ENCODE data around the gene EXOC4.
A peak's percentile ranks its signal among the peaks of the same experiment; 100 is the strongest.

The EXOC4 gene

DNA sequence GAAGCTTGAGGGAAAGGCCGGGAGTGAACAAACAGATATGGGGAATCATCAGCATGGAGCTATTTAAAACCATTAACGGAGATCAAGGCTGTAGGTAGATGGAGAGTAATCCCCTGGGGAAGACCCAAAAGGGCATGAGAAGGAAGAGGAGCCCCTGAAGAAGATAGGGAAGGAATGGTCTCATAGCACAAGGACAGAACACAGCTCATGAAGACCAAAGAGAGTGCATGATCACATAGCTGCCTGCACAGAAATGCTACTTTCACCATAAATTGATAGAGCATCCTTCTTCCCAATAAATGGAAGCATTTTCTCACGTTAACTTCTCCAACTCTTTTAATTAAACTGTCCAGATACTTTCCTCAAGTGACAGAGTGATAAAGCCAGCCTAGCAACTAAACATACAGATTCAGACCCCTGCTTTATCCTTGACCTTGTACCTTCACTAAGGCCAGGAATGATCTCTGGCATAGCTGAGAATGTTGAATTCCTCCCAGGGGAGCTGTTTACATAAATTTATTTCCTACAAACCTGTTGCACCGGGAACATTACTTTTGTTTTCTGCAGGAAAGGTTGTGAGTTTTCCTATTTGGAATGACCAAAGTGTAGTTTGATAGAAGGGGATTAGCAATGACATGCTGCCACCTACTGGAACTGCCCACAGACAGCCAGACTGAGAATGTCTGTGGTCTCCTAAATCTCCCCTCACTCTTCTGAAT, 763.5 kb downstream of the EXOC4 start:
- Histone ChIP-seq H2BK120ac (ENCODE audit: low read depth, low read length) (no peak overlapping the region), H3K4ac (ENCODE audit: low read length) (no peak overlapping the region), H3K36me3 (replicated peaks in 1 of 2; ENCODE audit: control insufficient read depth in 2 of 2, insufficient read depth in 2 of 2, low read length in 2 of 2) (no peaks in the 10 kb centered on the region), H4K8ac (ENCODE audit: low read depth, low read length) (no peak overlapping the region), H3K27ac (replicated peaks; ENCODE audit: low read length) (no peak overlapping the region), H3K4me3 (ENCODE audit: low read length in 2 of 2) (no peak overlapping the region), H3K4me2 (ENCODE audit: insufficient read depth, low read length, poor library complexity, severe bottlenecking) (no peak overlapping the region), H3K14ac (ENCODE audit: low read length) (no peak overlapping the region), H2BK15ac (ENCODE audit: low read length) (no peak overlapping the region), H3K9ac (ENCODE audit: low read depth, low read length, poor library complexity) (no peak overlapping the region), H3K4me1 (ENCODE audit: control insufficient read depth in 2 of 2, insufficient read depth in 1 of 2, low read depth in 1 of 2, low read length in 2 of 2) (peaks cover 0 to 2% of the 10 kb centered on the region in 2 donors), H3K18ac (ENCODE audit: low read length) (no peak overlapping the region), H4K91ac (ENCODE audit: low read depth, low read length, poor library complexity) (no peak overlapping the region), H2BK12ac (ENCODE audit: low read length) (no peak overlapping the region), H3K27me3 (ENCODE audit: control insufficient read depth in 3 of 3, insufficient read depth in 3 of 3, low read depth in 1 of 3, low read length in 3 of 3) (no peaks in the 10 kb centered on the region), H3K79me1 (ENCODE audit: low read depth, low read length) (no peaks in the 10 kb centered on the region), H3K9me3 (replicated peaks in 1 of 2; ENCODE audit: control insufficient read depth in 2 of 2, insufficient read depth in 1 of 2, low read depth in 1 of 2, low read length in 2 of 2) (no peaks in the 10 kb centered on the region), H3K23ac (ENCODE audit: low read depth, low read length, poor library complexity) (no peak overlapping the region), H2AFZ (ENCODE audit: low read length) (no peak overlapping the region), H2BK5ac (ENCODE audit: low read length) (no peak overlapping the region), H2AK5ac (ENCODE audit: low read depth, low read length) (no peak overlapping the region)
- peak; percentile 26 for DNase-seq (ENCODE audit: low spot score)
- whole genome bisulfite sequencing, 2 donors (ENCODE audit: extremely low coverage in 2 of 2, insufficient read length in 2 of 2, insufficient replicate concordance in 1 of 2) = no CpG with 5 or more reads among the region's 4 CpGs

DNA sequence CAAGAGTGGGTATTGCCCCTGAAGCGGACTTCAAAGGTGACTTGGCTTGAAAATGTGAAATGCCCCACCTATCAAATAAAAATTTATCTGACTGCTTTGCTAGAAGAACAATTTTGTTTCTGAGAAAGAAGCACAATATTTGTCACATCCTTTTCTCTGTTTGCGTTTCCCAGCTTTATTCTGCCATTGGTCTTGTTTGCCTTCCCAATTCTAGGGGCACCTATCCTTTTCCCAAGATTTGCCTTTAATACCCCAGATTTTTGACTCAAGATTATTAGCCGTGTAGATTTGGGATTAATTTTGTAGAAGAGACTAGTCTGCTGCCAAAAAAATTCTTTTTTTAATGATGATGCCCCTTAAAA, 764.0 kb downstream of the EXOC4 start:
- H3K4me2 ChIP-seq (ENCODE audit: insufficient read depth, low read length, poor library complexity, severe bottlenecking) = no peak overlapping the region
- peaks cover 0 to 2% of the 10 kb centered on the region in 2 donors for H3K4me1 ChIP-seq (ENCODE audit: control insufficient read depth in 2 of 2, insufficient read depth in 1 of 2, low read depth in 1 of 2, low read length in 2 of 2)
- no peak overlapping the region for H2AFZ ChIP-seq (ENCODE audit: low read length)
- no peaks in the 10 kb centered on the region for H3K79me1 ChIP-seq (ENCODE audit: low read depth, low read length)
- H4K8ac ChIP-seq (ENCODE audit: low read depth, low read length) = no peak overlapping the region
- H2AK5ac ChIP-seq (ENCODE audit: low read depth, low read length) = no peak overlapping the region
- H3K36me3 ChIP-seq (replicated peaks in 1 of 2; ENCODE audit: control insufficient read depth in 2 of 2, insufficient read depth in 2 of 2, low read length in 2 of 2) = no peaks in the 10 kb centered on the region
- no peak overlapping the region for H2BK5ac ChIP-seq (ENCODE audit: low read length)
- WGBS, 2 donors (ENCODE audit: extremely low coverage in 2 of 2, insufficient read length in 2 of 2, insufficient replicate concordance in 1 of 2) = no CpG with 5 or more reads among the region's 3 CpGs
- no peak overlapping the region for H3K23ac ChIP-seq (ENCODE audit: low read depth, low read length, poor library complexity)
- H2BK120ac ChIP-seq (ENCODE audit: low read depth, low read length) = no peak overlapping the region
- H2BK12ac ChIP-seq (ENCODE audit: low read length) = no peak overlapping the region
- DNase-seq (ENCODE audit: low spot score) = no peak
- H3K18ac ChIP-seq (ENCODE audit: low read length) = no peak overlapping the region
- no peak overlapping the region for H3K9ac ChIP-seq (ENCODE audit: low read depth, low read length, poor library complexity)
- no peak overlapping the region for H3K4me3 ChIP-seq (ENCODE audit: low read length in 2 of 2)
- no peak overlapping the region for H2BK15ac ChIP-seq (ENCODE audit: low read length)
- H3K27ac ChIP-seq (replicated peaks; ENCODE audit: low read length) = no peak overlapping the region
- H3K9me3 ChIP-seq (replicated peaks in 1 of 2; ENCODE audit: control insufficient read depth in 2 of 2, insufficient read depth in 1 of 2, low read depth in 1 of 2, low read length in 2 of 2) = no peaks in the 10 kb centered on the region
- no peak overlapping the region for H3K14ac ChIP-seq (ENCODE audit: low read length)
- H3K27me3 ChIP-seq (ENCODE audit: control insufficient read depth in 3 of 3, insufficient read depth in 3 of 3, low read depth in 1 of 3, low read length in 3 of 3) = no peaks in the 10 kb centered on the region
- H3K4ac ChIP-seq (ENCODE audit: low read length) = no peak overlapping the region
- H4K91ac ChIP-seq (ENCODE audit: low read depth, low read length, poor library complexity) = no peak overlapping the region

DNA sequence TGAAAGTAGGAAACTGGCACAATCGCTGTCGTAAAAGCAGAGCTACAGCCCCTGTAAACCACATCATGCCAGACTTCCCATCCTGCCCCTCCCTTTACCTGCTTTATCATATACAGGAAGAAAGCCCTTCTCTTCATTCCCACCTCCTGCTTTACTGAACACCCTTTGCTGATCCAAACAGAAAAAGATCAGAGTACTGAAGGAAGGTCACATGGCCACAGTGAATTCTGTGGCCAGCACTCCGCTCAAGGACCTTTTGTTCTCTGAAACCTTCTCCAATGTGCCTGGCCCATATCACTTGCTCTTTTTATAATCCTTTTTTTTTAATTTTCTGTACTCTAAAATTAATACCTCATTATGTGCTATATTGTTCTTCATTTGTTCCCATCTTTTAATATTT, 765.4 kb downstream of the EXOC4 start:
- Histone ChIP-seq H3K4ac (ENCODE audit: low read length) (no peak overlapping the region), H3K4me2 (ENCODE audit: insufficient read depth, low read length, poor library complexity, severe bottlenecking) (no peak overlapping the region), H2BK120ac (ENCODE audit: low read depth, low read length) (no peak overlapping the region), H3K4me1 (ENCODE audit: control insufficient read depth in 2 of 2, insufficient read depth in 1 of 2, low read depth in 1 of 2, low read length in 2 of 2) (peaks cover 0 to 2% of the 10 kb centered on the region in 2 donors), H3K9ac (ENCODE audit: low read depth, low read length, poor library complexity) (no peak overlapping the region), H4K91ac (ENCODE audit: low read depth, low read length, poor library complexity) (no peak overlapping the region), H3K18ac (ENCODE audit: low read length) (no peak overlapping the region), H2AK5ac (ENCODE audit: low read depth, low read length) (no peak overlapping the region), H3K4me3 (ENCODE audit: low read length in 2 of 2) (no peak overlapping the region), H2AFZ (ENCODE audit: low read length) (no peak overlapping the region), H2BK12ac (ENCODE audit: low read length) (no peak overlapping the region), H2BK15ac (ENCODE audit: low read length) (no peak overlapping the region), H3K79me1 (ENCODE audit: low read depth, low read length) (no peaks in the 10 kb centered on the region), H3K14ac (ENCODE audit: low read length) (no peak overlapping the region), H3K9me3 (replicated peaks in 1 of 2; ENCODE audit: control insufficient read depth in 2 of 2, insufficient read depth in 1 of 2, low read depth in 1 of 2, low read length in 2 of 2) (no peaks in the 10 kb centered on the region), H3K27ac (replicated peaks; ENCODE audit: low read length) (no peak overlapping the region), H3K36me3 (replicated peaks in 1 of 2; ENCODE audit: control insufficient read depth in 2 of 2, insufficient read depth in 2 of 2, low read length in 2 of 2) (no peaks in the 10 kb centered on the region), H4K8ac (ENCODE audit: low read depth, low read length) (no peak overlapping the region), H3K27me3 (ENCODE audit: control insufficient read depth in 3 of 3, insufficient read depth in 3 of 3, low read depth in 1 of 3, low read length in 3 of 3) (no peaks in the 10 kb centered on the region), H2BK5ac (ENCODE audit: low read length) (no peak overlapping the region), H3K23ac (ENCODE audit: low read depth, low read length, poor library complexity) (no peak overlapping the region)
- no peak for DNase-seq (ENCODE audit: low spot score)
- WGBS, 2 donors (ENCODE audit: extremely low coverage in 2 of 2, insufficient read length in 2 of 2, insufficient replicate concordance in 1 of 2) = no CpG with 5 or more reads among the region's 3 CpGs

DNA sequence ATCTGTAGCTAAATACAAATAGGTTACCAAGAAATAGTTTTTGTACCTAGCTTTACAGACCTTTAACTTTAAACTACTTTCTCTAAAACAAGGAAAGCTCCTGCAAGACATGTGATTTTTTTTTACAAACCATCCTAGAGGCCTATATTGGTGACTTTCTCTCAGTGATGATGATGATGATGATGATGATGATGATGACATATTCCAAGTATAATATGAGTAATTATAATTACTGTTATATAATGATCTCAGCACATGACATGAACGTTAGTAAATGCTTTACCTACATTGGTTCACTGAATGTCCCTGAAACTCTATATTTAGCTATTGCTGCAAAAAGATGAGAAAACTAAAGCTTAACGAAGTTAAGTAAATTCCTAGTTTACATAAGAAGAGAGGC, 766.4 kb downstream of the EXOC4 start:
- no peaks in the 10 kb centered on the region for H3K36me3 ChIP-seq (replicated peaks in 1 of 2; ENCODE audit: control insufficient read depth in 2 of 2, insufficient read depth in 2 of 2, low read length in 2 of 2)
- H4K91ac ChIP-seq (ENCODE audit: low read depth, low read length, poor library complexity) = no peak overlapping the region
- H3K4me1 ChIP-seq (ENCODE audit: control insufficient read depth in 2 of 2, insufficient read depth in 1 of 2, low read depth in 1 of 2, low read length in 2 of 2) = peaks cover 0 to 2% of the 10 kb centered on the region in 2 donors
- WGBS, 2 donors (ENCODE audit: extremely low coverage in 2 of 2, insufficient read length in 2 of 2, insufficient replicate concordance in 1 of 2) = no CpG with 5 or more reads among the region's 2 CpGs
- H2AK5ac ChIP-seq (ENCODE audit: low read depth, low read length) = no peak overlapping the region
- no peak overlapping the region for H2BK15ac ChIP-seq (ENCODE audit: low read length)
- no peak overlapping the region for H3K9ac ChIP-seq (ENCODE audit: low read depth, low read length, poor library complexity)
- H2BK120ac ChIP-seq (ENCODE audit: low read depth, low read length) = no peak overlapping the region
- H2BK12ac ChIP-seq (ENCODE audit: low read length) = no peak overlapping the region
- H3K27me3 ChIP-seq (ENCODE audit: control insufficient read depth in 3 of 3, insufficient read depth in 3 of 3, low read depth in 1 of 3, low read length in 3 of 3) = no peaks in the 10 kb centered on the region
- no peak overlapping the region for H3K4me3 ChIP-seq (ENCODE audit: low read length in 2 of 2)
- no peak overlapping the region for H3K4me2 ChIP-seq (ENCODE audit: insufficient read depth, low read length, poor library complexity, severe bottlenecking)
- no peak overlapping the region for H3K23ac ChIP-seq (ENCODE audit: low read depth, low read length, poor library complexity)
- no peak overlapping the region for H2BK5ac ChIP-seq (ENCODE audit: low read length)
- no peak overlapping the region for H3K27ac ChIP-seq (replicated peaks; ENCODE audit: low read length)
- no peak overlapping the region for H4K8ac ChIP-seq (ENCODE audit: low read depth, low read length)
- no peak overlapping the region for H3K4ac ChIP-seq (ENCODE audit: low read length)
- no peak overlapping the region for H3K18ac ChIP-seq (ENCODE audit: low read length)
- no peak for DNase-seq (ENCODE audit: low spot score)
- no peak overlapping the region for H3K14ac ChIP-seq (ENCODE audit: low read length)
- no peaks in the 10 kb centered on the region for H3K79me1 ChIP-seq (ENCODE audit: low read depth, low read length)
- H3K9me3 ChIP-seq (replicated peaks in 1 of 2; ENCODE audit: control insufficient read depth in 2 of 2, insufficient read depth in 1 of 2, low read depth in 1 of 2, low read length in 2 of 2) = no peaks in the 10 kb centered on the region
- no peak overlapping the region for H2AFZ ChIP-seq (ENCODE audit: low read length)
